Fibroblast of skin of right biceps (primary cell): Measurements from ENCODE around the gene PAQR5.
"Not testable (repeated sequence)": the region's sequence is repeated elsewhere in the genome, so short reads cannot be mapped to it uniquely, and the experiment has no call there.

ENCODE experiments used
- DNase-seq: peaks from one replicate; pipeline ENCODE4 v3.0.0-alpha.2; 2013

PAQR5 gene, protein sequence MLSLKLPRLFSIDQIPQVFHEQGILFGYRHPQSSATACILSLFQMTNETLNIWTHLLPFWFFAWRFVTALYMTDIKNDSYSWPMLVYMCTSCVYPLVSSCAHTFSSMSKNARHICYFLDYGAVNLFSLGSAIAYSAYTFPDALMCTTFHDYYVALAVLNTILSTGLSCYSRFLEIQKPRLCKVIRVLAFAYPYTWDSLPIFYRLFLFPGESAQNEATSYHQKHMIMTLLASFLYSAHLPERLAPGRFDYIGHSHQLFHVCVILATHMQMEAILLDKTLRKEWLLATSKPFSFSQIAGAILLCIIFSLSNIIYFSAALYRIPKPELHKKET

DNA sequence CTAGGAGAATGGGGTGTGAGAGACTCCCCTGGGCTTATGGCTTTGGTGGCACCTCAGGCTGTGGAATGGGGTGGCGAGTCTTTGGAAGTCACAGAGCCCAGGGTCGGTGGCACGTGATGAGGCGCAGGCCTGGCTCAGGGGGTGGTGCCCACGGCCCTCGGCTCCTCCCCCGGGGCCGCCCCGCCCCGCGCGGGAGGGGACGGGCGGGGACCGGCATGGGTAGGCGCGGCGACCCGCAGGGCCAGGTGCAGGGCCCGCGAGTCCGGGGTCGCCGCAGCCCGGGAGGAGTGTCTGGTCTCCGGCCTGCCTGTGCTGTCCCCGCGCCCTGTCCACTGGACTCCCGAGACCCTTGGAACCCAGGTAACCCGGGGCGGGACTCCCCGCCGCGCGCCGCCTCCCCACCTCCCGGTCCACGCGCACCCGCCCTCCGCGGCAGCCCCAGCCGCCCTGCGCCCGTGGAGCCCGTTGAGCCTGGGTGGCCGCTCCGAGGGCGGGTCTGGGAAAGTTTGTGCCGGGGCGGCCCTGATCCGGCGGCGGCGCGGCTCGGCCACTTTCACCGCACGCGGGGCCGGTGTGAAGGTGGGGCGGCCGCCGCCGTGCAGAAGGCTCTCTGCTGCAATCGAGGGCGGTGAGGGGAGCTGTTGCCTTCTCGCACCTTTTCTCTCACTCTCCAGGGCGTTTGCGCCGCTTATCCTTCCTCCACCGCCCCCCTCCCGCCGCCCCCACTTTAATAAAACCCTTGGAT lies at the start of gene PAQR5:
TSS of gene PAQR5 (plus strand) at position 216 of the 745 bp plus-strand sequence. CDS start 61,169 bp downstream, outside the sequence.
- no peak for DNase-seq

DNA sequence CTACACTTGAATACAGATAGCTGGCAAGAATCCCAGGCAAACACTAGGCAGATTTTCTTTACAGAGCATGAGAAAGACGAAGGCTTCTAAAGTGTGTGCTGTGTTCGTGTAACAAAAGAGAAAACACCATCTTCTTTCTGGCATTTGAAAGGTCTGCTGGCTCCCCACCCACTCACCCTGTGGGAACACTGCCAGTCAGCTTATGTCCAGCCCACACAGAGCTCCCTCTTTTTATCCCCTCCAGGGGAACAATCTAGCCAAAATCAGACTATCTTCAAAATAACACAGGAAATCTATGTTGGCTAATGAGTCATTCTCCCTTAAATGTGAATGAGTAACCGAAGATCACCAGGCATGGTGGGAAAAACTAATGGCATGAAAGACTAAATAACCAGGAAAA lies 45.6 kb upstream of the PAQR5 start:
- peak; percentile 88 for DNase-seq

DNA sequence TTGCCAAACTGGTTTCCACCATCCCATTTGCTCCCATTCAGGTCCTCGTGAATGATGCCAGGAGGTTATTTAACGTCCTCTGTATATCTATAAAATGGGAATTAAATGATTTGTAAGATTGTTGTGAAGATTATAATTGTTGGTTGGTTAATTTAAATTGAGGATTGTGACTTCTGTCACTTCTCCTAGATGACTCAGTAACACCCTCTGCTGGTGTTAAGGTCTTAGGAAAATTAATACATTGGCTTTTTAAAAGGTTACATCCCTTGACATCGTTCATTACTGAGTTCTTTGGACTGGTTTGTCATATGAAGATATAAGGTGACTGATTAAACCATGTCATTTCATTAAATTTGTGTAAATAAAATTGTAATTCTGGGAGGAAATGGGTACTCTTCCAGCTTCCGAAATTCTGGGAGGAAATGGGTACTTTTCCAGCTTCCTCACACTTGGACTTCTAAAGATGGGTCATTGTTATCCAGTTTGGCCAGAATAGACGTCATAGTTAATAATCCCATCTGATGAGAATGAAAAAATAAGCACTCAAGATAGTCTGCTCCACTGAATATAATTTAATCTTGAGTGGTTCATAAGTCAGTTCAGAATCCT lies 33.3 kb upstream of the PAQR5 start:
- DNase-seq, result peak; percentile 32

DNA sequence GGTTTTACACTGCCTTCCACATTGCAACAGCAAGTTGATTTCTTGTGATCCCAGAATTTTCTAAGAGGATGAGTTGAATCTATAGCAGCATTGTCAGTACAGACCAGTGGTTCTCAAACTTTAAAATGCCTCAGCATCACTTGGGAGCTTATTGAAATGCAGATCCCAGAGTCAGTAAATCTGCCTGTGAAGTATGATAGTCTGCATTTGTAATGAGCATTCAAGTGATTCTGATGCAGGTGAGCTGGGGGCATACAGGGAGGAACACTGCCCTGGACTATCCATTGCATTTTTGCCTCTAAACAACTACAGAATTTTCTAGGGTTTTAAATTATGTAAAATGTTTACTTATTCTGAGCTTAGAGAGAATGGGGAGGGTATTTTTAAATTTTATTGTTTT lies 27.5 kb upstream of the PAQR5 start:
- no peak for DNase-seq

DNA sequence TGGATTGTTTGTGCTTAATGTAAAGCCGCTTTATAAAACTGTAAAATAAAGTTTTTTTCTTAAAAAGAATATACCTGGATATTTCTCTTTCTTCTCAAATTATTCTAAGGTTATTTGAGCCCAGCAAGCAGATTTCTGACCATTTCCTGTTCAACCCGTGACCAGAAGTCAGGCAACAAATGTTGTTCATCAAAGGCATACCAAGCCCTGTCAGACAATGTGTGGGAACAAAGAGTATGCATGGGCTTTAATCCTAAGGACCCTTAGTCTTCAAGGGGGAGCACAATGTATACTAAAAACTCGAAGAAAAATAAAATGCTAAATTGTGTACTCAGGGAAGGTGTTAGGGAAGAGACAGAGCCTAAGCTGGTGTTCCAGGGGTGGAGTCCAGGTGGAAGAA lies 26.6 kb upstream of the PAQR5 start:
- no peak for DNase-seq

DNA sequence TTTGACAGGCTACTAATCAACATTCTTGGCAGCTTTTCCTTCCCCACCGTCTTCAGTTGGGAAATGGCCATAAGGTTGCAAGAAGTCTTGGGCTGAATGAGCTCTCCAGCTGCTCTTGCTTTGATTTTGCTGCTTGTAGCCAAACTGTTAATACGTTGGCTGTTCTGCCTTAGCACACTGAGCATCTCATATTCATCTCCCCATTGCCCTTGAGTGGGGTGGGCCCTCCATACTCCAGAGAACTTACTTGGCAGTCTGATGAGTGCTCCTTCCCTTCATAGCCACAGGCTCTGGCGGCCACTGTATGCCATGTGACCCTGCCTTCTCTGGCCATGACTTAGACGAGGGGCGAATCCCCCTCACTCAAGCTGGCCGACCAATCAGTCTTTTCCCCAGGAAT lies 25.8 kb upstream of the PAQR5 start:
- no peak for DNase-seq

DNA sequence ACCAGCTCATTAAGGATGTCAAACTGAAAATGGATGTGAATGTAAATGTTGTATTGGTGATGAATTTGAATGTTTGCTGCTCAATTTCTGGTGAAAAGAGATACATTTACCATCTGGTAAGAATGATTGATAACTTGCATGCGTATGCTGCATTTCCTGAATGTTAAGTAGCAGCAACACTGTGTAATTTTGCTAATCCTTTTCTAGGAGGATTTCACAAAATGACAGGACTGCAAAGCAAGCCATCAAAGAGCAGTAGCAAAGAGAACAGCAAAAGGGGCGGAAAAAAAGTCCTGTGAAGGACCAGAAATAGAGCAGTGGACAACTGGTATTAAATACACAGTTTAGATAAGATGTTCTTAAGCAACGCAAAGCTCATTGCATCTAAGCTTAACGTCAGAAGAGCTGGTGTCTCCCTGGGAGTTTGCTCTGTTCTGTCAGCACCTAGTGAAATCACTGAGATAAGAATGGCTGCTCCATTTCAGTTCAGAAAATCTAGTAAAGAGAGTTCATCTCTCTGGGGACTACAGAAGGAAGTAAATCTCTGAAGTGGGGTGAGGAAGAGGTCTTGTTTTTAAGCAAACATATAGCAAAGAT lies 23.5 kb upstream of the PAQR5 start:
- DNase-seq, result no peak

DNA sequence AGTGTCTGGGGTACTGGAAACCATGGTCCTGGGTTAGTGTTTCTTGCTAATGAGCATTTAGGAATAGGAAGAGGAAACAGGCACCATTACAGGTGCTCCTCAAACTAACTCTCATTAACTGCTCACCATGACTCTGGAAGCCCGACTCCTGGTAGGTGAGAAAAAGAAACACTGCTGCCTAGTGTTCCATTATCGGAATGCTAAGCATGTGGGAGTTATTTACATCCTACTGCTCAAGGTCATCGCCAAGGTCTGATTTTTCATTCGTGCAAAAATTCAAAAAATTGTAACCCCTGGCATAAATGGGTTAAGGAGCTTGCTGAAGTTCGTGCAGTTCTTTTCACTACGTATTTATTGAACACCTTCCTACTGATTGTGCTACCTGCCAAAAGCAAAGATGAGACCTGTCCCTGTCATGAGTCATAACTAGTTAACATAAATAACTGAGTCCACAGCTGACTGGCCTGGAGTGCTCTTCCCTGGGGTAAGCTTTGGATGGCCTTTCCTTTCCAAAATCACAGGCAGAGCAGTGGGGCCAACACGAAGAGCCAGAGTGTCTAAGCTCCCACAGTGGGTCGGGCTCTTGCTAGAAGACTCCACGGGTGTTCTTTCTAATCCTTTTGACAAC lies 22.7 kb upstream of the PAQR5 start:
- DNase-seq, result no peak

DNA sequence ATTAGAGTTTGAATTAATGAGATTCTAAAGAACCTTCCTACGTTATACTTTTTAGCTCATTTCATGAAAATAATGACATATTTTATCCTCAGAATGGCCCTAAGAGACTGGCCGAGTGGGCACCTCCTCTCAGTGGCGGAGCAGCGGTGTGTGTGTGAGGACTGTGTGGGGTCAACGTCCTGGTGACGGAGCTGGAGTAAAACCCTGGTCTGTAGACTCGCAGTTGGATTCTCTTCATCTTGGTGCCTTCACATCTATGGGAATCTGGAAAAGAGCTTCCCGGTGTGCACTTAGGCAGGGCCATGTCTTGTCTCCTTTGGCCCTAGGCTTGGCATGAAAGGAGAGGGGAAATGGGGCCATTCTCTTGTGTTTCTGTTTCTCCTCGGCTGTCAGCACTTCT lies 21.4 kb upstream of the PAQR5 start:
- DNase-seq, result no peak

DNA sequence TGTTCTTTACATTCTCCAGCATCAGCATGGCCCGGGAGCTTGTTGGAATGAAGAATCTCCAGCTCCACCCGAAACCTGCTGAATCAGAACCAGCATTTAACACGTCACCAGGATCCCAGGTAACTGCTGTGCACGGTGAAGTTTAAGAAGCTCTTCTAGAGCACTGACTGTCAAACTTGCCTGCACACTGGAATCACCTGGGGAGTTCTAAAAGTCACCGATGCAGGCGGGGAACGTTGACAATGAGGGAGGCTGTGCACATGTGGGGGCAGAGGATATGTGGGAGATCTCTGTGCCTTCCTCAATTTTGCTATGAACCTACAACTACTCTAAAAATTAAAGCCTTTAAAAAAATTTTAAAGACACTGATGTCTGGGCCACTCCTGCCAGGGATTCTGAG lies 19.1 kb upstream of the PAQR5 start:
- DNase-seq, result no peak

DNA sequence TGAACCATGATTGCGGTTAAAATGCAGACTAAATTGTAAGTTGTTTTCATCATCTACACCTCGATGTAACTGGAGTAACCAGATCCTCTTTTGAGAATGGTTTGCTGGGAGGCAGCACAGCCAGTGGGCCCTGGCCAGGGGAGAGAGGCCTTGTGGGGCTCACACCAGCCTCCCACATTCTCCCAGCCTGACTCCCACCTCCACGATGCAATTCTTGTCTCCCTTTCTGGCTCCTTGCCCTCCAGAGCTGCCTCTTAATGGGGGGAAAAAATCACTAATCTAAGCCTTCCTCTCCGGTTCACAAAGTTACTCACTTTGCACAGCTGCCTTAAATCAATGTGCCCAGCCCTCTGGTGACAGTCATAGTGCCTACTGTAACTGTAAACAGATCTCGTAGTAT lies 17.9 kb upstream of the PAQR5 start:
- DNase-seq, result peak; percentile 48

DNA sequence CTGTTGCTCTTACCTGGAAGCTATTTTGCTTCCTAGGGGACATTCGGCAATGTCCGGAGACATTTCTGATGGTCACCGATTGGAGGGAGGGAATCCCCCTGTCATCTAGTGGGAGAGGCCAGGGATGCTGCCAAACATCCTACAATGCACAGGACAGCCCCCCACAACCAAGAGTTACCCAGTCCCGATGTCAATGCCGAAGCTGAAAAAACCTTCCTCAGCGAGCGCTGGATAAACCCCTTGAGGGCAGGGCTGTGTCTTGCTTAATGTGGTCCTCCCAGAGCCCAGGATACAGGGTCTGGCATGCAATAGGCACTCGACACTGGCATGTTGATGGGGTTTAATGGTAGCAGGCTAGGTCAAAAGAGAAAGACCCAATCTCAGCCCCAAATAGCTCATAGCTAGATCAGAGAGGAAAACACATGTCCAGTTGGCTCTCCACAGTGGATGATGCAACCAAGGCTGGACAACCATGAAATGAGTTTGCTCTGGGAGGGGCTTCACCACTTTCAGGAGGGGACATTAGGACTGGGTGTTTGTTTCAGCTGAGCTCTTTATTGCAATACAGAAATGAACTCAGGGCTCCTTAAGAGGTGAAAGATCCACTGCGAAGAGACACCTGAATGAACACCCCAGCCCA lies 16.5 kb upstream of the PAQR5 start:
- no peak for DNase-seq

DNA sequence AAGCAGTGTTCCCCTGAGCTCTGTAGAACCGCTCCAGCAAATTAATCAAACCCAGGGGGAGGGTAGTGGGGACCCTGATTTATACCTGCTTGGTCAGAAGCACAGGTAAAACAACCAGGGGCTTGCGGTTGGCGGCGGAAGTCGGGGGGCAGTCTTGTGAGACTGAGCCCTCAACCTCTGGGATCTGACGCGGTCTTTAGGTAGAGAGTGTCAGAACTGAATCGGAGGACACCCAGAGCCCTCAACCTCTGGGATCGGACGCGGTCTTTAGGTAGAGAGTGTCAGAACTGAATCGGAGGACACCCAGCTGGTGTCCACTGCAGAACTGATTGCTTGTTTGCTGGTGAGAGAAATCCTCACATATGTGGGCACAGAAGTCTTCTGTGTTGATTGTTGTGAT lies 12.9 kb upstream of the PAQR5 start:
- DNase-seq, result no peak

DNA sequence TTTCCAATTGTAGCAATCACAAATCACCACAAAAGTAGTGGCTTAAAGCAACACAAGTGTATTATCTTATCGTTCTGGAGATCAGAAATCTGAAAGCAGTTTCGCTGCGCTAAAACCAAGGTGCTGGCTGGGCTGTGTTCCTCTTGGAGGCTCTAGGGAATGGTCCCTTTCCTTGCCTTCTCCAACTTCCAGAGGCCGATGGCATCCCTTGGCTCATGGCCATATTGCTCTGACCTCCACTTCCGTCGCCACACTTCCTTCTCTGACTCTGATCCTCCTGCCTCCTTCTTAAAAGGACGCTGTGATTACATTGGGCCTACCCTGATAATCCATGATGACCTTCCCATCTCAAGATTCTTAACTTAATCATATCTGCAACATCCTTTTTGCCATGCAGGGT lies 10.7 kb upstream of the PAQR5 start:
- no peak for DNase-seq

DNA sequence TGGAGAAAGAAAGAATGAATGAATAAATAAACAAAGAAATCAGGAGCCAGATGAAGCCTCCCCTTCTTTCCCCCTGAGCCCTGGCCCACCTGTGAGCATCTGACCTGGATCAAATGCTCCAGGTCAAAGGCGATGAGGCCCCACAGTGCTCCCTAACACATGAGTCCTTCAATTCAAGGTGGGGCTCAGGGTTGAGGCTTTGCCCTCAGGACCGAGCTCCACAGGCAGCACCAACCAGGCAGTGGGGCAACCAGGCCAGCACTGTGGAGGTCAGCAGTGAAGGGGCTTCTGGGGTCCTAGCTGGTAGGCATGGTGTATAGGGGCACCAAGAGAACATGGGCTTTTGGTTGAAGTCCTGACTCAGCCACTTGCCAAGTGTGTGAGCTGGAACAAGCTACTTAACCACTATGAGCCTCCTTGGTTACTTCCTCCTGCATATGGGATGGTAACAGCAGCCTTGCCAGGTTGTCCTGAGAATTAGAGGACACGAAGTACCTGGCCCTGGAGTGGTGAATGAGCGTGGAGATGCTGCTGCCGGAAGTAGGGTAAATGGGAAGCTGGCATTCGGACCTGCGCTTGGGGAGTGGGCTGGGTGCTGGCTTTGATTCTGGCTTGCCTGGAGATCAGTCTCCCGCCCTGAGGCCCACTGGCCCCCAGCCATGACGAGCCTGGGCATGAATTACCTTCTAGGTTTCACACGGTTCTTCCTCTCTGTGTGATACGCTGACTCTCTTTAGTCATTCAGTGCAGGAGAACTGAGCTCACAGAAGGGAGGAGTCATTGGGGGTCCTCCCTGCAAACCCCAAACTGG lies 10.0 kb upstream of the PAQR5 start:
- no peak for DNase-seq

DNA sequence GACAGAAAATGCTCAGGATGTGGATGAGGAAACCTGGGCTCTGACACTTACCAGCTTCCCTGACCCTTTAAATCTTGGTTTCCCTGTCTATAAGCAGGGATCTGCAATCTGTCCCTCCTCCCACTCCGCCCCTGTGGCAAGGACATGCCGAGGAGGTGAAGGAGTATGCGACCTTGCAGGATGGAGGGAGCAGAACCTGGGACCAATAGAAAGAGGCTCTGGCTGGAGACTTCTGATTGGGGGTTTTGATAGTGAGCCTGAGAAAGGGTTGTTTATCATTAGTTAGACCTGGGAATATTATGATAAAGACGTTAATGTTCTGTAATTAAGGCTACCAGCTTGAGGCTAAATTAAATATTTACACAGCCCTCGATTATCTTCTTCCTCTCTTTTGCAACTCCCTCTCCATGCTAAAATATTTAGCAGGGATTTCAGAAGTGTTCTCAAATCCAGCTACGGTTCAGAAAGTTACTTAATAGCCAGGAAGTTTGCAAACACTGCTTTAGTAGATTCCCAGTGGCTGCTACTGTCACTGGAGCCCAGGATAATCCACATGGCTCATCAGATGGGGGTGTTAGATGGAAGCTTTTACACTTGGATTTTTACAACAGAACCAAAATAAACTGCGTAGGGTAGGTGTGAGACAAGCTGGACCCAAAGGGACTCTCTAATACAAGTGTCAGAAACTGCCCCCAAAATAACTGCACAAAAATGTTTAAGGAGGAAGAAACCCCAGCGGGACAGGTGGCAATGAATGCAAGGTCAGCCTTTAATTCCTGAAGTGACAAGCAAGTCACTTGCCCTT lies 9.2 kb upstream of the PAQR5 start:
- DNase-seq, result no peak

DNA sequence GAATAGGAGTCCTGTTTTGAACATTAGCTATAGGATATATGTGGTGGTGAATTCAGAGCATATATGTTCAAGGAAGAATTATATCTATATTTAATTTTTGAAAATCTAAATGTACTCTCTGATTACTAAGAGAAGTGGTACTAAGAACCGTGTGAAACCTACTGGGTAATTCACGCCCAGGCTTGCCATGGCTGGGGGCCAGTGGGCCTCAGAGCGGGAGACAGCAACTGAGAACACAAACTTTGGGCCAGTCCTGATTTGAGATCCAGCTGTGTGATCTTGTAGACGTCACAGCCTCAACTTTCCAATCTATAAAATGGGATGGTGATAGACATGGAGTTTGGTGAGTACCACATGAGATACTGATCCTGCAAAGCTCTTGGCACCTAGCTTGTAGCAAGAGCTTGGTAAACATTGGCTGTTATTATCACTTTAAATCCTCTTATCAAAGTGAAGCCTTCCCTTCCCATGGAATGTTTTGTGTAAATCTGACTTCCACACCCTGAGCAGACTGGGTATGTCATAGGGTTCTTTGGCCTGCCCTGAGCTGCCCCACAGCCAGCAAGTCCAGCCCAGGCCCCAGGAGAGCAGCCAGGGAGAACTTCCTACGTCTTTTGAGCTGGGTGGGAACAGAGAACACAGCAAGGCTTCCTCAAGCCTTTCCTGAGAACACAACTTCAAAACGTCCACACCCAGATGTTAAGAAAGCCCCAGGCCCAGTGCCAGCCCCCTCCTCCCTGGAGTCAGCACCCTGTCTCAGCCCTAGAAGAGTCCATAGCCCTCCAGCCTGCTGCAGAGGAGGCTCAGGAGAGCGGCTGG lies 8.2 kb upstream of the PAQR5 start:
- no peak for DNase-seq

DNA sequence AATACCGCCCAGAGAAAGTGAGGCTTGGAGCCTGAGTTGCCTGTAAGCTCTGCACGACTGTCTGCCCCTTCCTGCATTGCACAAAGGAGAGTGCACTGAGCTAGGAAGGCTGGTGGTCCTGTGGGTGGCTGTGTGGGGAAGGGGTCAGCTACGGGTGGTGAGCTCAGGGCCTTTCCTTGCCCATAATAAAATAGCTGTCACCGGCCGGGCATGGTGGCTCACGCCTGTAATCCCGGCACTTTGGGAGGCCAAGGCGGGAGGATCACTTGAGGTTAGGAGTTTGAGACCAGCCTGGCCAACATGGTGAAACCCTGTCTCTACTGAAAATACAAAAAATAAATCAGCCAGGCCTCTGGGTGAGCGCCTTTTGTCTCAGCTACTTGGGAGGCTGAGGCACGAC lies 7.1 kb upstream of the PAQR5 start:
- not testable (repeated sequence) for DNase-seq

DNA sequence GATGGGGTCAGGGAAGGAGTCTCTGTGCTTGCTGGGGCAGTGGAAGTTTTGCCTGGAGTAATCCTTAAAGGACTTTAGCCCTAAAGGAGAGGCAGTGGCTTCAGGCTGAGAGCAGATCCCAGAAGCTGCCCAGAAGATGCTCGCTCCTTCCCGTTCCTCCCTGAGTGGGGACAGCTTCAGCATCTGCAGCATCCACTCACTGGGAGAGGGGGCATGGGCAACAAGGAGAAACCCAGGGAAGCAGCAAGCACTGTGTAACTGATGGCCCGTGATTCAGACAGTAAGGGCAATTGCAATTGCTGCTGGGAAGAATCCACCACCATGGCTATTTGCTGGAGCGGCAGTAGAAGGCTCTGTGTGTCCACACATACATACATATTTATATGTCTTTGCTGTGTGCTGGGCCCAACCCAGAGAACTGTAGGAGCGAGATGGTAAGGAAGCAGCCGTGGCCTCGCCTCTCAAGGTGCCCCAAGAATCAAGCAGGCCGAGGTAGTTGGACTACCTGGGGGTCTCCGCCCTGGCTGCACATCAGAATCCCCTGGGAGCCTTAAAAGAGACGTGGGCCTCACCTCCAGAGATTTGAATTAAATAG lies 5.8 kb upstream of the PAQR5 start:
- no peak for DNase-seq
